SIG-M5 treated with dmso at 0.1 percent for 504 hours (cell line): ENCODE results near the gene TMEM132C.
"Not testable (repeated sequence)": the region's sequence is repeated elsewhere in the genome, so short reads cannot be mapped to it uniquely, and the experiment has no call there.

Experiments used
- DNase-seq: peaks from one replicate; lab custom pipeline; 2025; ENCODE audit not compliant: unreplicated experiment; lab: John Stamatoyannopoulos, UW

Gene TMEM132C

GRCh38 chr12:128267131-128267622, at the start of gene TMEM132C:
TSS of gene TMEM132C (plus strand) at chr12:128267170. CDS start at chr12:128267403, 233 bp downstream.
- no peak for DNase-seq

- no peak for DNase-seq
Observed at GRCh38 chr12:128224226-128224625, 42.7 kb upstream of the TMEM132C start.

- DNase-seq = no peak
Observed at GRCh38 chr12:128228581-128228980, 38.4 kb upstream of the TMEM132C start.

- DNase-seq = no peak
Observed at GRCh38 chr12:128235635-128236417, 31.1 kb upstream of the TMEM132C start.

- no peak for DNase-seq
Observed at GRCh38 chr12:128236525-128236924, 30.4 kb upstream of the TMEM132C start.

GRCh38 chr12:128240745-128241144, 26.2 kb upstream of the TMEM132C start:
- DNase-seq = no peak

GRCh38 chr12:128245121-128245520, 21.8 kb upstream of the TMEM132C start:
- DNase-seq = no peak

GRCh38 chr12:128245905-128246304, 21.1 kb upstream of the TMEM132C start:
- no peak for DNase-seq

- no peak for DNase-seq
Observed at GRCh38 chr12:128250096-128250495, 16.9 kb upstream of the TMEM132C start.

GRCh38 chr12:128253829-128254228, 13.1 kb upstream of the TMEM132C start:
- DNase-seq = not testable (repeated sequence)

- no peak for DNase-seq
Observed at GRCh38 chr12:128258866-128259555, 8.0 kb upstream of the TMEM132C start.

GRCh38 chr12:128259556-128260070, 7.4 kb upstream of the TMEM132C start:
- DNase-seq = peak; percentile 33

- DNase-seq = no peak
Observed at GRCh38 chr12:128261757-128262156, 5.2 kb upstream of the TMEM132C start.

- no peak for DNase-seq
Observed at GRCh38 chr12:128265566-128265965, 1.4 kb upstream of the TMEM132C start.

GRCh38 chr12:128266086-128266485, 884 bp upstream of the TMEM132C start:
- no peak for DNase-seq

- DNase-seq = no peak
Observed at GRCh38 chr12:128266541-128267130, 334 bp upstream of the TMEM132C start.

- no peak for DNase-seq
Observed at GRCh38 chr12:128267651-128268378, 845 bp downstream of the TMEM132C start.

- no peak for DNase-seq
Observed at GRCh38 chr12:128268379-128268995, 1.5 kb downstream of the TMEM132C start.

- no peak for DNase-seq
Observed at GRCh38 chr12:128269181-128269591, 2.2 kb downstream of the TMEM132C start.

- no peak for DNase-seq
Observed at GRCh38 chr12:128276471-128276870, 9.5 kb downstream of the TMEM132C start.
